BJ (cell line): ENCODE data around the gene GOLGA6B. TPM values are rescaled to one million over a fixed set of nuclear protein-coding genes. Genes with fewer than 3 reads are reported as not detected.
"Not testable (repeated sequence)": the region's sequence is repeated elsewhere in the genome, so short reads cannot be mapped to it uniquely, and the experiment has no call there.

Source experiments
- CTCF ChIA-PET: fragments of 350-600 bp; formaldehyde crosslinking; extraction: SDS; loops from one replicate; lab custom pipeline; 2021; ENCODE audit warnings: antibody characterized with exemption, inconsistent platforms; lab: Yijun Ruan, JAX
- POLR2A ChIA-PET: fragments of 300-600 bp; sonication (Branson Sonifier 250); formaldehyde crosslinking; extraction: SDS; loops from one replicate; lab custom pipeline; 2021; ENCODE audit warnings: antibody characterized with exemption; lab: Charles Lee
- DNase-seq: peaks from one replicate; pipeline ENCODE4 v3.0.0-alpha.2; 2011; ENCODE audit warnings: low read depth
- H3K27me3 ChIP-seq: 2 replicates; pipeline ENCODE4 v1.6.0; 2011; ENCODE audit warnings: low read length; ENCODE audit not compliant: control insufficient read depth, insufficient read depth
- H3K36me3 ChIP-seq: 2 replicates; pipeline ENCODE4 v1.5.1; 2011; ENCODE audit warnings: low read length; ENCODE audit not compliant: control insufficient read depth, insufficient read depth
- H3K4me3 ChIP-seq: 2 replicates; pipeline ENCODE4 v1.5.1; 2011; ENCODE audit warnings: low read depth, mild to moderate bottlenecking, control low read depth, low read length
- CTCF ChIP-seq: IDR thresholded peaks from 2 replicates; pipeline ENCODE4 v1.5.1; 2011; ENCODE audit warnings: low read depth, mild to moderate bottlenecking, control low read depth, inconsistent platforms, low read length, moderate library complexity; ENCODE audit not compliant: insufficient read depth
- polyA plus RNA-seq: library from polyadenylated mRNA; depleted of rRNA; stranded (reverse); fragments of >200 nt; gene quantifications from 2 replicates; pipeline ENCODE4 v1.2.3, GENCODE V29; 2011

GOLGA6B gene
- polyA plus RNA-seq, 1 experiment, result not detected

- POLR2A ChIA-PET, H3K36me3 ChIP-seq, CTCF ChIA-PET, H3K4me3 ChIP-seq, DNase-seq, H3K27me3 ChIP-seq: not testable (repeated sequence)
These were observed 1.5 kb downstream of the GOLGA6B start for GRCh38 chr15:72656014-72656413.

- H3K27me3 ChIP-seq, POLR2A ChIA-PET, CTCF ChIA-PET: not testable (repeated sequence)
These were observed 6.6 kb downstream of the GOLGA6B start for GRCh38 chr15:72661081-72661480.

GRCh38 chr15:72663931-72664330 lies 9.4 kb downstream of the GOLGA6B start:
- POLR2A ChIA-PET, H3K27me3 ChIP-seq, CTCF ChIA-PET, H3K36me3 ChIP-seq, DNase-seq, H3K4me3 ChIP-seq: not testable (repeated sequence)

More at GRCh38 chr15:72661081-72661480, 6.6 kb downstream of the GOLGA6B start:
- H3K36me3 ChIP-seq, H3K4me3 ChIP-seq, DNase-seq: not testable (repeated sequence)

GRCh38 chr15:72665706-72666105 lies 11.2 kb downstream of the GOLGA6B start:
- POLR2A ChIA-PET, DNase-seq, H3K4me3 ChIP-seq, CTCF ChIA-PET, H3K27me3 ChIP-seq, H3K36me3 ChIP-seq: not testable (repeated sequence)

GRCh38 chr15:72669803-72670202 lies 15.3 kb downstream of the GOLGA6B start:
- H3K4me3 ChIP-seq, POLR2A ChIA-PET, H3K27me3 ChIP-seq, H3K36me3 ChIP-seq, DNase-seq, CTCF ChIA-PET: not testable (repeated sequence)

- CTCF ChIA-PET, result interaction anchor here (0.9 to 3.5 kb wide), 16 partner anchors 11 to 390 kb away, joined by 3 to 24 read pairs (median 4); partner anchors contain the start of genes BBS4 and HIGD2B
- POLR2A ChIA-PET, result not testable (repeated sequence)
These were observed 16.3 kb downstream of the GOLGA6B start for GRCh38 chr15:72670656-72671352.

GRCh38 chr15:72671525-72671924 lies 17.0 kb downstream of the GOLGA6B start:
- Histone ChIP-seq H3K27me3 (no peaks in the 10 kb centered on the region), H3K36me3 (no peaks in the 10 kb centered on the region), H3K4me3 (no peak overlapping the region)
- DNase-seq, result no peak
- no peak for TF ChIP-seq CTCF
- POLR2A ChIA-PET, result no interaction called here
- CTCF ChIA-PET, result interaction anchor here (0.7 to 3.5 kb wide), 14 partner anchors 10 to 391 kb away, joined by 3 to 24 read pairs (median 4); partner anchors contain the start of genes BBS4 and HIGD2B

More at GRCh38 chr15:72670656-72671352, 16.3 kb downstream of the GOLGA6B start:
- not testable (repeated sequence) for DNase-seq, H3K36me3 ChIP-seq, H3K27me3 ChIP-seq, H3K4me3 ChIP-seq
- peak; percentile 75 for TF ChIP-seq CTCF
